Measurements from ENCODE around the gene SYCP2. TPM values are rescaled to one million over a fixed set of nuclear protein-coding genes. Genes with fewer than 3 reads are reported as not detected.

SYCP2 gene
- total and polyA plus RNA-seq, 2 donors (not counting 1 experiment from before 2014, with no cell fraction given), result 0.77 to 1.2 TPM

GRCh38 chr20:59873409-59873808 lies 60.0 kb downstream of the SYCP2 start:
- no peak overlapping the region for H3K9ac ChIP-seq (ENCODE audit: insufficient read depth, low read length)
- H3K4me1 ChIP-seq (ENCODE audit: control insufficient read depth, extremely low read depth, insufficient read depth, low read length), result no peaks in the 10 kb centered on the region
- H3K79me2 ChIP-seq (ENCODE audit: control insufficient read depth, insufficient read depth, low read length), result no peaks in the 10 kb centered on the region
- no peaks in the 10 kb centered on the region for H3K27me3 ChIP-seq (ENCODE audit: control insufficient read depth, insufficient read depth, low read length)
- no peaks in the 10 kb centered on the region for H3K36me3 ChIP-seq (ENCODE audit: control insufficient read depth, insufficient read depth, low read length)
- no peak overlapping the region for H2AFZ ChIP-seq (ENCODE audit: low read length)
- H3K9me3 ChIP-seq (ENCODE audit: control insufficient read depth, insufficient read depth, low read depth, low read length), result no peaks in the 10 kb centered on the region
- TF ChIP-seq EZH2 (IDR thresholded peaks at IDR 0.05; ENCODE audit: low read length, missing control alignments), result no peak
- TF ChIP-seq, protein P1, sequence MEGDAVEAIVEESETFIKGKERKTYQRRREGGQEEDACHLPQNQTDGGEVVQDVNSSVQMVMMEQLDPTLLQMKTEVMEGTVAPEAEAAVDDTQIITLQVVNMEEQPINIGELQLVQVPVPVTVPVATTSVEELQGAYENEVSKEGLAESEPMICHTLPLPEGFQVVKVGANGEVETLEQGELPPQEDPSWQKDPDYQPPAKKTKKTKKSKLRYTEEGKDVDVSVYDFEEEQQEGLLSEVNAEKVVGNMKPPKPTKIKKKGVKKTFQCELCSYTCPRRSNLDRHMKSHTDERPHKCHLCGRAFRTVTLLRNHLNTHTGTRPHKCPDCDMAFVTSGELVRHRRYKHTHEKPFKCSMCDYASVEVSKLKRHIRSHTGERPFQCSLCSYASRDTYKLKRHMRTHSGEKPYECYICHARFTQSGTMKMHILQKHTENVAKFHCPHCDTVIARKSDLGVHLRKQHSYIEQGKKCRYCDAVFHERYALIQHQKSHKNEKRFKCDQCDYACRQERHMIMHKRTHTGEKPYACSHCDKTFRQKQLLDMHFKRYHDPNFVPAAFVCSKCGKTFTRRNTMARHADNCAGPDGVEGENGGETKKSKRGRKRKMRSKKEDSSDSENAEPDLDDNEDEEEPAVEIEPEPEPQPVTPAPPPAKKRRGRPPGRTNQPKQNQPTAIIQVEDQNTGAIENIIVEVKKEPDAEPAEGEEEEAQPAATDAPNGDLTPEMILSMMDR (conservative IDR thresholded peaks at IDR 0.05 in 1 of 2, IDR thresholded peaks at IDR 0.05 in 1 of 2; ENCODE audit: low read depth in 1 of 2, low read length in 2 of 2), result no peak
- H3K4me3 ChIP-seq (replicated peaks in 1 of 4; ENCODE audit: control extremely low read depth in 1 of 4, insufficient read depth in 1 of 4, low read depth in 3 of 4, low read length in 4 of 4), result no peak overlapping the region
- H3K27ac ChIP-seq (ENCODE audit: insufficient read depth, low read length), result no peak overlapping the region
- no peak overlapping the region for H3K4me2 ChIP-seq (ENCODE audit: extremely low read depth, insufficient read depth, low read length)
- no peaks in the 10 kb centered on the region for H4K20me1 ChIP-seq (ENCODE audit: control insufficient read depth, extremely low read depth, insufficient read depth, low read length)
- no peak for DNase-seq (ENCODE audit: low read depth in 2 of 2)

- no peak for DNase-seq (ENCODE audit: low read depth in 2 of 2)
- H3K9ac ChIP-seq (ENCODE audit: insufficient read depth, low read length), result no peak overlapping the region
- no peaks in the 10 kb centered on the region for H3K9me3 ChIP-seq (ENCODE audit: control insufficient read depth, insufficient read depth, low read depth, low read length)
- TF ChIP-seq EZH2 (IDR thresholded peaks at IDR 0.05; ENCODE audit: low read length, missing control alignments), result no peak
- TF ChIP-seq, protein P1 (conservative IDR thresholded peaks at IDR 0.05 in 1 of 2, IDR thresholded peaks at IDR 0.05 in 1 of 2; ENCODE audit: low read depth in 1 of 2, low read length in 2 of 2), result no peak
- H3K4me3 ChIP-seq (replicated peaks in 1 of 4; ENCODE audit: control extremely low read depth in 1 of 4, insufficient read depth in 1 of 4, low read depth in 3 of 4, low read length in 4 of 4), result no peak overlapping the region
- H3K27me3 ChIP-seq (ENCODE audit: control insufficient read depth, insufficient read depth, low read length), result no peaks in the 10 kb centered on the region
- no peaks in the 10 kb centered on the region for H4K20me1 ChIP-seq (ENCODE audit: control insufficient read depth, extremely low read depth, insufficient read depth, low read length)
- H2AFZ ChIP-seq (ENCODE audit: low read length), result no peak overlapping the region
- H3K4me2 ChIP-seq (ENCODE audit: extremely low read depth, insufficient read depth, low read length), result no peak overlapping the region
- H3K4me1 ChIP-seq (ENCODE audit: control insufficient read depth, extremely low read depth, insufficient read depth, low read length), result no peaks in the 10 kb centered on the region
- no peaks in the 10 kb centered on the region for H3K79me2 ChIP-seq (ENCODE audit: control insufficient read depth, insufficient read depth, low read length)
- H3K27ac ChIP-seq (ENCODE audit: insufficient read depth, low read length), result no peak overlapping the region
- no peaks in the 10 kb centered on the region for H3K36me3 ChIP-seq (ENCODE audit: control insufficient read depth, insufficient read depth, low read length)
Measured at GRCh38 chr20:59871096-59871495, 62.3 kb downstream of the SYCP2 start.

DNA sequence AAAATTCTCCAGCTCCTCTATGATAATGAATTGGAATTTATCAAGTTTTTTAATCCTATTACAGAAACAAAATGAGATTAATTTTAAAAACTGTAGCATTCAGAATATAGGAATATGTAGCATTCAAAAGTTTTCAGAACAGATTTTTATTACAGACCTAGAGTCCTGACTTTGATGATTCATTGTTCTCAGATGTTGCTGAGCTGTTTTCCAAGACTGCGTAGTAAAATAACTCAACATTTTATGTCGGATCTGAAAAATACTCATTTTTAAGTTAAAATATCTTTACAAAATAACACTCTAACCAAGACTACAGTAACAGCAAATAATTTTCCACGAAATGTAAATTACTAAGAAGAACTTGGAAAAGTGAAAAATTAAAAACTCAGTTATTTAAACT lies 67.1 kb downstream of the SYCP2 start:
- no peaks in the 10 kb centered on the region for H3K27me3 ChIP-seq (ENCODE audit: control insufficient read depth, insufficient read depth, low read length)
- H3K36me3 ChIP-seq (ENCODE audit: control insufficient read depth, insufficient read depth, low read length), result no peaks in the 10 kb centered on the region
- H3K4me3 ChIP-seq (replicated peaks in 1 of 4; ENCODE audit: control extremely low read depth in 1 of 4, insufficient read depth in 1 of 4, low read depth in 3 of 4, low read length in 4 of 4), result no peak overlapping the region
- no peaks in the 10 kb centered on the region for H3K79me2 ChIP-seq (ENCODE audit: control insufficient read depth, insufficient read depth, low read length)
- no peak overlapping the region for H2AFZ ChIP-seq (ENCODE audit: low read length)
- no peak overlapping the region for H3K9ac ChIP-seq (ENCODE audit: insufficient read depth, low read length)
- no peaks in the 10 kb centered on the region for H3K9me3 ChIP-seq (ENCODE audit: control insufficient read depth, insufficient read depth, low read depth, low read length)
- TF ChIP-seq EZH2 (IDR thresholded peaks at IDR 0.05; ENCODE audit: low read length, missing control alignments), result no peak
- TF ChIP-seq, protein P1 (conservative IDR thresholded peaks at IDR 0.05 in 1 of 2, IDR thresholded peaks at IDR 0.05 in 1 of 2; ENCODE audit: low read depth in 1 of 2, low read length in 2 of 2), result no peak
- H4K20me1 ChIP-seq (ENCODE audit: control insufficient read depth, extremely low read depth, insufficient read depth, low read length), result no peaks in the 10 kb centered on the region
- no peaks in the 10 kb centered on the region for H3K4me1 ChIP-seq (ENCODE audit: control insufficient read depth, extremely low read depth, insufficient read depth, low read length)
- H3K4me2 ChIP-seq (ENCODE audit: extremely low read depth, insufficient read depth, low read length), result no peak overlapping the region
- H3K27ac ChIP-seq (ENCODE audit: insufficient read depth, low read length), result no peak overlapping the region
- DNase-seq (ENCODE audit: low read depth in 2 of 2), result no peak

Data from fibroblast of lung (primary cell).